Left ventricle myocardium inferior (tissue), 1 donor: ENCODE results near the gene LRRC52. TPM values are rescaled to one million over a fixed set of nuclear protein-coding genes. Genes with fewer than 3 reads are reported as not detected.

ENCODE experiments used
- DNase-seq: peaks from one replicate; pipeline ENCODE4 v3.0.0-alpha.2; 2020
- H3K27ac ChIP-seq: fragments of 200-600 bp; replicated peaks from 2 replicates; pipeline ENCODE4 v1.8.0; 2021
- H3K27me3 ChIP-seq: fragments of 200-600 bp; 2 replicates; pipeline ENCODE4 v1.8.0; 2021; ENCODE audit warnings: low read depth
- H3K36me3 ChIP-seq: fragments of 200-600 bp; 2 replicates; pipeline ENCODE4 v1.8.0; 2021
- H3K4me1 ChIP-seq: fragments of 200-600 bp; 2 replicates; pipeline ENCODE4 v1.8.0; 2021
- H3K4me3 ChIP-seq: fragments of 200-600 bp; 2 replicates; pipeline ENCODE4 v1.8.0; 2021; ENCODE audit warnings: mild to moderate bottlenecking, moderate library complexity
- H3K9me3 ChIP-seq: fragments of 200-600 bp; replicated peaks from 2 replicates; pipeline ENCODE4 v1.8.0; 2021
- CTCF ChIP-seq: fragments of 200-600 bp; IDR thresholded peaks from 2 replicates; pipeline ENCODE4 v1.8.0; 2021; ENCODE audit warnings: antibody characterized with exemption, mild to moderate bottlenecking, borderline replicate concordance
- intact Hi-C: fragments of 100-400 bp; cut with micrococcal nuclease; formaldehyde crosslinking; loops from one replicate; pipeline ENCODE4 v1.11.0; 2022
- total RNA-seq: library from RNA; stranded (reverse); fragmentation: NEBNext Ultra II Directional; extraction: Animal tissue kit (Norgen Biotek cat#: 25700); gene quantifications from one replicate; pipeline ENCODE4 v1.2.1, GENCODE V29; 2021
- donor health status: DM: no; HTN: yes; CAD: no; lungs with severe emphysema.

The LRRC52 gene
- total RNA-seq, 1 donor from 2014 or later = 1.8 TPM

- Histone ChIP-seq H3K4me1 (peaks cover 26% of the 10 kb centered on the region), H3K36me3 (no peaks in the 10 kb centered on the region), H3K27ac (no peak overlapping the region), H3K4me3 (no peak overlapping the region), H3K9me3 (no peaks in the 10 kb centered on the region), H3K27me3 (no peaks in the 10 kb centered on the region)
- DNase-seq = no peak
- intact Hi-C loops = no loop called here
- TF ChIP-seq CTCF = no peak
Measured at GRCh38 chr1:165537356-165538109, 6.3 kb upstream of the LRRC52 start.

- DNase-seq = no peak
- Histone ChIP-seq H3K27me3 (no peaks in the 10 kb centered on the region), H3K4me3 (no peak overlapping the region), H3K9me3 (no peaks in the 10 kb centered on the region), H3K36me3 (no peaks in the 10 kb centered on the region), H3K4me1 (peaks cover 30% of the 10 kb centered on the region), H3K27ac (peak overlapping the region; percentile 80)
- TF ChIP-seq CTCF = no peak
- intact Hi-C loops = no loop called here
Measured at GRCh38 chr1:165539306-165539705, 4.5 kb upstream of the LRRC52 start.

GRCh38 chr1:165539908-165540307 lies 3.9 kb upstream of the LRRC52 start:
- Histone ChIP-seq H3K4me3 (no peak overlapping the region), H3K4me1 (peaks cover 35% of the 10 kb centered on the region), H3K27ac (peak overlapping the region; percentile 80), H3K27me3 (no peaks in the 10 kb centered on the region), H3K9me3 (no peaks in the 10 kb centered on the region), H3K36me3 (no peaks in the 10 kb centered on the region)
- TF ChIP-seq CTCF = no peak
- intact Hi-C loops = no loop called here
- no peak for DNase-seq

GRCh38 chr1:165542015-165542631 lies 1.7 kb upstream of the LRRC52 start:
- no peaks in the 10 kb centered on the region for H3K9me3 ChIP-seq
- intact Hi-C loops = no loop called here
- no peaks in the 10 kb centered on the region for H3K27me3 ChIP-seq
- H3K27ac ChIP-seq = no peak overlapping the region
- DNase-seq = no peak
- peaks cover 35% of the 10 kb centered on the region for H3K4me1 ChIP-seq
- H3K36me3 ChIP-seq = no peaks in the 10 kb centered on the region
- no peak for TF ChIP-seq CTCF
- no peak overlapping the region for H3K4me3 ChIP-seq

- no peak for DNase-seq
- Histone ChIP-seq H3K27ac (no peak overlapping the region), H3K9me3 (no peaks in the 10 kb centered on the region), H3K27me3 (no peaks in the 10 kb centered on the region), H3K36me3 (no peaks in the 10 kb centered on the region), H3K4me3 (no peak overlapping the region), H3K4me1 (peaks cover 35% of the 10 kb centered on the region)
- intact Hi-C loops = no loop called here
- no peak for TF ChIP-seq CTCF
Measured at GRCh38 chr1:165542647-165543046, 1.2 kb upstream of the LRRC52 start.
